ENCODE data around the gene TMEM272.

GRCh38 chr13:51873837-51874236, 28.9 kb upstream of the TMEM272 start:
- TF ChIP-seq POLR2A (IDR thresholded peaks at IDR 0.05; ENCODE audit: low read depth, low read length) = no peak
- no peak for TF ChIP-seq POLR2AphosphoS5 (IDR thresholded peaks at IDR 0.05; ENCODE audit: low read depth, low read length)
- TF ChIP-seq TAF1 (IDR thresholded peaks at IDR 0.05; ENCODE audit: borderline replicate concordance, low read depth, low read length) = no peak

All from GM12892 (cell line).